SU-DHL-6 (cell line): ENCODE data around the gene CMKLR1.

Source experiments
- H2AFZ ChIP-seq: fragments of 200-600 bp; sonication (generic); 2 replicates; pipeline ENCODE4 v1.6.1; 2014; ENCODE audit warnings: low read depth, mild to moderate bottlenecking, moderate library complexity, mixed read lengths, antibody characterized with exemption, low read length; ENCODE audit not compliant: severe bottlenecking
- H3F3A ChIP-seq: fragments of 200-600 bp; shearing (Covaris generic); 2 replicates; pipeline ENCODE4 v1.6.0; 2016; ENCODE audit warnings: antibody characterized with exemption, mild to moderate bottlenecking; ENCODE audit not compliant: insufficient read depth
- H3K27ac ChIP-seq: fragments of 200-600 bp; sonication (generic); 2 replicates; pipeline ENCODE4 v1.5.1; 2016; ENCODE audit warnings: low read depth, mild to moderate bottlenecking, low read length, moderate library complexity, mixed read lengths
- H3K27me3 ChIP-seq: fragments of 200-600 bp; sonication (generic), shearing (Covaris generic); 2 replicates; pipeline ENCODE4 v1.6.0; 2014; ENCODE audit warnings: mild to moderate bottlenecking, low read length
- H3K36me3 ChIP-seq: fragments of 200-600 bp; sonication (generic); 2 replicates; pipeline ENCODE4 v1.6.1; 2014; ENCODE audit warnings: mild to moderate bottlenecking, low read length, mixed read lengths
- H3K4me2 ChIP-seq: fragments of 300-600, 200-600 bp; shearing (Covaris generic), sonication (generic); 2 replicates; pipeline ENCODE4 v1.6.0; 2014; ENCODE audit warnings: low read length, low read depth, mild to moderate bottlenecking; ENCODE audit not compliant: poor library complexity, severe bottlenecking
- H3K4me3 ChIP-seq: fragments of 200-600 bp; sonication (generic); 2 replicates; pipeline ENCODE4 v1.5.1; 2014; ENCODE audit warnings: antibody characterized with exemption, low read length, mild to moderate bottlenecking, mixed read lengths; ENCODE audit not compliant: insufficient read depth, poor library complexity, severe bottlenecking
- H3K79me2 ChIP-seq: fragments of 200-600 bp; sonication (generic); 2 replicates; pipeline ENCODE4 v1.6.1; 2014; ENCODE audit warnings: mild to moderate bottlenecking, low read length, moderate library complexity; ENCODE audit not compliant: insufficient read depth
- H3K9ac ChIP-seq: fragments of 200-600 bp; sonication (generic); 2 replicates; pipeline ENCODE4 v1.7.0; 2014; ENCODE audit warnings: mild to moderate bottlenecking, low read length
- H3K9me2 ChIP-seq: fragments of 200-600 bp; sonication (generic); replicated peaks from 2 replicates; pipeline ENCODE4 v1.6.1; 2014; ENCODE audit warnings: low read length; ENCODE audit not compliant: insufficient read depth
- H3K9me3 ChIP-seq: fragments of 200-600 bp; sonication (generic); 2 replicates; pipeline ENCODE4 v1.6.1; 2014; ENCODE audit warnings: low read length, mixed read lengths; ENCODE audit not compliant: insufficient read depth
- H4K20me1 ChIP-seq: fragments of 200-600 bp; sonication (generic); 2 replicates; pipeline ENCODE4 v1.6.1; 2014; ENCODE audit warnings: low read depth, mild to moderate bottlenecking, antibody characterized with exemption, low read length, moderate library complexity, mixed read lengths
- EZH2phosphoT487 ChIP-seq: fragments of 200-600 bp; sonication (generic), shearing (Covaris generic); conservative IDR thresholded peaks from 2 replicates; pipeline ENCODE4 v1.6.1; 2018; ENCODE audit warnings: mild to moderate bottlenecking, antibody characterized with exemption, low read length, moderate library complexity, mixed read lengths
- TF ChIP-seq, protein P1 (sequence below): fragments of 200-600 bp; sonication (generic); IDR thresholded peaks from one replicate; pipeline ENCODE4 v1.5.1; 2017; ENCODE audit warnings: antibody characterized with exemption, mild to moderate bottlenecking, low read length, moderate library complexity; ENCODE audit not compliant: insufficient read depth, poor library complexity, severe bottlenecking

CMKLR1 gene

GRCh38 chr12:108368089-108368488 is 29.0 kb upstream of the CMKLR1 start:
- TF ChIP-seq, protein P1, sequence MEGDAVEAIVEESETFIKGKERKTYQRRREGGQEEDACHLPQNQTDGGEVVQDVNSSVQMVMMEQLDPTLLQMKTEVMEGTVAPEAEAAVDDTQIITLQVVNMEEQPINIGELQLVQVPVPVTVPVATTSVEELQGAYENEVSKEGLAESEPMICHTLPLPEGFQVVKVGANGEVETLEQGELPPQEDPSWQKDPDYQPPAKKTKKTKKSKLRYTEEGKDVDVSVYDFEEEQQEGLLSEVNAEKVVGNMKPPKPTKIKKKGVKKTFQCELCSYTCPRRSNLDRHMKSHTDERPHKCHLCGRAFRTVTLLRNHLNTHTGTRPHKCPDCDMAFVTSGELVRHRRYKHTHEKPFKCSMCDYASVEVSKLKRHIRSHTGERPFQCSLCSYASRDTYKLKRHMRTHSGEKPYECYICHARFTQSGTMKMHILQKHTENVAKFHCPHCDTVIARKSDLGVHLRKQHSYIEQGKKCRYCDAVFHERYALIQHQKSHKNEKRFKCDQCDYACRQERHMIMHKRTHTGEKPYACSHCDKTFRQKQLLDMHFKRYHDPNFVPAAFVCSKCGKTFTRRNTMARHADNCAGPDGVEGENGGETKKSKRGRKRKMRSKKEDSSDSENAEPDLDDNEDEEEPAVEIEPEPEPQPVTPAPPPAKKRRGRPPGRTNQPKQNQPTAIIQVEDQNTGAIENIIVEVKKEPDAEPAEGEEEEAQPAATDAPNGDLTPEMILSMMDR: no peak
- no peak for TF ChIP-seq EZH2phosphoT487
- Histone ChIP-seq H2AFZ (no peak overlapping the region), H4K20me1 (no peaks in the 10 kb centered on the region)

GRCh38 chr12:108367436-108367835 is 28.3 kb upstream of the CMKLR1 start:
- Histone ChIP-seq H4K20me1 (no peaks in the 10 kb centered on the region), H3K9ac (no peak overlapping the region), H3K4me2 (no peak overlapping the region), H3K9me3 (no peaks in the 10 kb centered on the region), H3K36me3 (no peaks in the 10 kb centered on the region), H3K27me3 (no peaks in the 10 kb centered on the region), H2AFZ (no peak overlapping the region), H3K79me2 (no peaks in the 10 kb centered on the region), H3F3A (no peaks in the 10 kb centered on the region), H3K27ac (no peak overlapping the region), H3K4me3 (no peak overlapping the region), H3K9me2 (no peaks in the 10 kb centered on the region)
- TF ChIP-seq, protein P1: no peak

More at GRCh38 chr12:108368089-108368488, 29.0 kb upstream of the CMKLR1 start:
- Histone ChIP-seq H3K4me3 (no peak overlapping the region), H3K9me2 (no peaks in the 10 kb centered on the region), H3K36me3 (no peaks in the 10 kb centered on the region), H3K9me3 (no peaks in the 10 kb centered on the region), H3K9ac (no peak overlapping the region), H3F3A (no peaks in the 10 kb centered on the region), H3K79me2 (no peaks in the 10 kb centered on the region), H3K27me3 (no peaks in the 10 kb centered on the region), H3K27ac (no peak overlapping the region), H3K4me2 (no peak overlapping the region)

- no peaks in the 10 kb centered on the region for H3K36me3 ChIP-seq
- no peaks in the 10 kb centered on the region for H4K20me1 ChIP-seq
- no peaks in the 10 kb centered on the region for H3K9me2 ChIP-seq
- no peak overlapping the region for H3K4me3 ChIP-seq
- no peaks in the 10 kb centered on the region for H3F3A ChIP-seq
- H3K4me2 ChIP-seq: no peak overlapping the region
- H3K9me3 ChIP-seq: no peaks in the 10 kb centered on the region
- no peak overlapping the region for H2AFZ ChIP-seq
- H3K9ac ChIP-seq: no peak overlapping the region
- H3K27ac ChIP-seq: no peak overlapping the region
- TF ChIP-seq EZH2phosphoT487: no peak
- TF ChIP-seq, protein P1: no peak
- no peaks in the 10 kb centered on the region for H3K79me2 ChIP-seq
- H3K27me3 ChIP-seq: no peaks in the 10 kb centered on the region
Measured at GRCh38 chr12:108365324-108365723, 26.2 kb upstream of the CMKLR1 start.

GRCh38 chr12:108364879-108365278 is 25.8 kb upstream of the CMKLR1 start:
- Histone ChIP-seq H3K36me3 (no peaks in the 10 kb centered on the region), H3F3A (no peaks in the 10 kb centered on the region), H3K79me2 (no peaks in the 10 kb centered on the region), H3K9me2 (no peaks in the 10 kb centered on the region), H3K27ac (no peak overlapping the region), H3K4me2 (no peak overlapping the region), H3K4me3 (no peak overlapping the region), H4K20me1 (no peaks in the 10 kb centered on the region), H3K9me3 (no peaks in the 10 kb centered on the region), H3K27me3 (no peaks in the 10 kb centered on the region), H3K9ac (no peak overlapping the region), H2AFZ (no peak overlapping the region)
- TF ChIP-seq, protein P1: no peak
- TF ChIP-seq EZH2phosphoT487: no peak
